IPS-NIHi11 (cell line): Measurements from ENCODE around the gene GCK.

Source experiments
- DNase-seq: peaks from one replicate; pipeline ENCODE4 v3.0.0; 2012; ENCODE audit warnings: mixed read lengths, low spot score

GCK gene

GRCh38 chr7:44189286-44189992 is at the start of gene GCK:
TSS of gene GCK (minus strand) at chr7:44189439. CDS start at chr7:44188953, 486 bp downstream.
- no peak for DNase-seq

- DNase-seq, result no peak
Observed at GRCh38 chr7:44238116-44238695, 49.0 kb upstream of the GCK start.

- DNase-seq, result no peak
Observed at GRCh38 chr7:44237696-44238095, 48.5 kb upstream of the GCK start.

- peak; percentile 63 for DNase-seq
Observed at GRCh38 chr7:44236333-44236728, 47.1 kb upstream of the GCK start.

- no peak for DNase-seq
Observed at GRCh38 chr7:44235582-44236332, 46.5 kb upstream of the GCK start.

- DNase-seq, result no peak
Observed at GRCh38 chr7:44235066-44235465, 45.8 kb upstream of the GCK start.

GRCh38 chr7:44232901-44233715 is 43.9 kb upstream of the GCK start:
- DNase-seq, result no peak

- no peak for DNase-seq
Observed at GRCh38 chr7:44232396-44232795, 43.2 kb upstream of the GCK start.

- DNase-seq, result no peak
Observed at GRCh38 chr7:44231088-44231487, 41.8 kb upstream of the GCK start.

- no peak for DNase-seq
Observed at GRCh38 chr7:44230286-44230685, 41.0 kb upstream of the GCK start.

GRCh38 chr7:44229546-44230105 is 40.4 kb upstream of the GCK start:
- DNase-seq, result no peak

GRCh38 chr7:44228571-44229350 is 39.5 kb upstream of the GCK start:
- DNase-seq, result no peak

GRCh38 chr7:44227911-44228310 is 38.7 kb upstream of the GCK start:
- DNase-seq, result no peak

- no peak for DNase-seq
Observed at GRCh38 chr7:44226396-44226753, 37.1 kb upstream of the GCK start.

- no peak for DNase-seq
Observed at GRCh38 chr7:44225566-44226395, 36.5 kb upstream of the GCK start.

- DNase-seq, result no peak
Observed at GRCh38 chr7:44224974-44225565, 35.8 kb upstream of the GCK start.

GRCh38 chr7:44224080-44224973 is 35.1 kb upstream of the GCK start:
- no peak for DNase-seq

- DNase-seq, result no peak
Observed at GRCh38 chr7:44223362-44224079, 34.3 kb upstream of the GCK start.
